ENCODE measurements around the gene RAB3GAP1.

The RAB3GAP1 gene

GRCh38 chr2:135186054-135186453, 134.0 kb downstream of the RAB3GAP1 start:
- no peaks in the 10 kb centered on the region for H3K27me3 ChIP-seq
- no peaks in the 10 kb centered on the region for H3K9me3 ChIP-seq
- DNase-seq, result no peak
- H3K4me1 ChIP-seq, result no peaks in the 10 kb centered on the region
- TF ChIP-seq, protein P1, sequence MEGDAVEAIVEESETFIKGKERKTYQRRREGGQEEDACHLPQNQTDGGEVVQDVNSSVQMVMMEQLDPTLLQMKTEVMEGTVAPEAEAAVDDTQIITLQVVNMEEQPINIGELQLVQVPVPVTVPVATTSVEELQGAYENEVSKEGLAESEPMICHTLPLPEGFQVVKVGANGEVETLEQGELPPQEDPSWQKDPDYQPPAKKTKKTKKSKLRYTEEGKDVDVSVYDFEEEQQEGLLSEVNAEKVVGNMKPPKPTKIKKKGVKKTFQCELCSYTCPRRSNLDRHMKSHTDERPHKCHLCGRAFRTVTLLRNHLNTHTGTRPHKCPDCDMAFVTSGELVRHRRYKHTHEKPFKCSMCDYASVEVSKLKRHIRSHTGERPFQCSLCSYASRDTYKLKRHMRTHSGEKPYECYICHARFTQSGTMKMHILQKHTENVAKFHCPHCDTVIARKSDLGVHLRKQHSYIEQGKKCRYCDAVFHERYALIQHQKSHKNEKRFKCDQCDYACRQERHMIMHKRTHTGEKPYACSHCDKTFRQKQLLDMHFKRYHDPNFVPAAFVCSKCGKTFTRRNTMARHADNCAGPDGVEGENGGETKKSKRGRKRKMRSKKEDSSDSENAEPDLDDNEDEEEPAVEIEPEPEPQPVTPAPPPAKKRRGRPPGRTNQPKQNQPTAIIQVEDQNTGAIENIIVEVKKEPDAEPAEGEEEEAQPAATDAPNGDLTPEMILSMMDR (IDR thresholded peaks at IDR 0.05; ENCODE audit: low read depth, low read length), result no peak
- H3K4me3 ChIP-seq (ENCODE audit: low read depth, low read length), result no peak overlapping the region
- H3K36me3 ChIP-seq, result no peaks in the 10 kb centered on the region

GRCh38 chr2:135187270-135187669, 135.2 kb downstream of the RAB3GAP1 start:
- no peak overlapping the region for H3K4me3 ChIP-seq (ENCODE audit: low read depth, low read length)
- no peaks in the 10 kb centered on the region for H3K36me3 ChIP-seq
- no peak for DNase-seq
- H3K27me3 ChIP-seq, result no peaks in the 10 kb centered on the region
- H3K4me1 ChIP-seq, result no peaks in the 10 kb centered on the region
- TF ChIP-seq, protein P1 (IDR thresholded peaks at IDR 0.05; ENCODE audit: low read depth, low read length), result no peak
- H3K9me3 ChIP-seq, result no peaks in the 10 kb centered on the region

DNA sequence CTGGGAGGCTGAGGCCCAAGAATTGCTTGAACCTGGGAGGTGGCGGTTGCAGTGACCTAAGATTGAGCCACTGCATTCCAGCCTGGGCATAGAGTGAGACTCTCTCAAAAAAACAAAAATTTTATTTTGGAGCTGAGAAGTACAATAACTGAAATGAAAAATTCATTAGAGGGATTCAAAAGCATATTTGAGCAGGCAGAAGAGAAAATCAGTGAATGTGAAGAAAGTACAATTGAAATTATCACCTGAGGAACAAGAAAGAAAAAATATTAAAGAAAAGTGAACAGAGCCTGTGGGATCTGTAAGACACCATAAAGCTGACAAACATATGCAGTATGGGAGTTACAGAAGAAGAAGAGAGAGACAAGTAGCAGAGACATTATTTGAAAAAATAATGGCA, 137.1 kb downstream of the RAB3GAP1 start:
- H3K36me3 ChIP-seq, result no peaks in the 10 kb centered on the region
- TF ChIP-seq, protein P1 (IDR thresholded peaks at IDR 0.05; ENCODE audit: low read depth, low read length), result no peak
- H3K4me3 ChIP-seq (ENCODE audit: low read depth, low read length), result no peak overlapping the region
- no peaks in the 10 kb centered on the region for H3K9me3 ChIP-seq
- H3K27me3 ChIP-seq, result no peaks in the 10 kb centered on the region
- no peaks in the 10 kb centered on the region for H3K4me1 ChIP-seq
- no peak for DNase-seq

DNA sequence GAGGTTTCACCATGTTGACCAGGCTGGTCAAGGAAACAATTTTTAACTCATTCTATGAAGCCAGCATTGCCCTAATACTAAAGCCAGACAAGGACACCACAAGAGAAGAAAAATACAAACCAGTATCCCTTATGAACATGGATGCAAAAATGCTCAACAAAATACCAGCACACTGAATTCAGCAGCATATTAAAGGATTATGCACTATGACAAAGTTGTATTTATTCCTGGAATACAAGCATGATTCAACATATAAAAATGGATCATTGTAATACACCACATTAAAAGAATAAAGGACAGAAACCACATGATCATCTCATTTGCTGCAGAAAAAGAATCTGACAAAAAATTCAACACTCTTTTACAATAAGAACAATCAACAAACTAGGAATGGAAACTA, 138.7 kb downstream of the RAB3GAP1 start:
- H3K27me3 ChIP-seq, result no peaks in the 10 kb centered on the region
- H3K4me1 ChIP-seq, result no peaks in the 10 kb centered on the region
- TF ChIP-seq, protein P1 (IDR thresholded peaks at IDR 0.05; ENCODE audit: low read depth, low read length), result no peak
- DNase-seq, result no peak
- H3K36me3 ChIP-seq, result no peaks in the 10 kb centered on the region
- no peaks in the 10 kb centered on the region for H3K9me3 ChIP-seq
- H3K4me3 ChIP-seq (ENCODE audit: low read depth, low read length), result no peak overlapping the region

DNA sequence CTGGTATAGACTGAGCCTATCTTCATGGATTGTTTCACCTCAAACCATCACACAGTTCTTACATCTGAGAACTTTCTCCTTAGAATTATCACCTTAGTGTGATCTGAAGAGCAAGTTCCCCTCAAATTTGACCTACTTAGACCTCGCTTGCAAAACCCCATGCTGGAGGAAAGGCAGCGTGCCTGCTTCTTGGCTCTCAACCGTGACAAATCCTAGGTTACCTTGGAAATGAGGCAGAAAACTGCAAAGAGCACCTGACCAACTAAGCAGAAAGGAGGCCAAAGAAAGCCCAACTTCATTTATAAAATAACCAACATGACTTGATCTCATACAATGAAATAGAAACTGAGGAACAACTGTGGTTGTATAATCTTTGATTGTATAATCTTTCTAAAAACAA, 146.4 kb downstream of the RAB3GAP1 start:
- TF ChIP-seq, protein P1 (IDR thresholded peaks at IDR 0.05; ENCODE audit: low read depth, low read length), result no peak
- no peaks in the 10 kb centered on the region for H3K27me3 ChIP-seq
- DNase-seq, result no peak
- no peaks in the 10 kb centered on the region for H3K4me1 ChIP-seq
- no peak overlapping the region for H3K4me3 ChIP-seq (ENCODE audit: low read depth, low read length)
- H3K36me3 ChIP-seq, result no peaks in the 10 kb centered on the region
- no peaks in the 10 kb centered on the region for H3K9me3 ChIP-seq

DNA sequence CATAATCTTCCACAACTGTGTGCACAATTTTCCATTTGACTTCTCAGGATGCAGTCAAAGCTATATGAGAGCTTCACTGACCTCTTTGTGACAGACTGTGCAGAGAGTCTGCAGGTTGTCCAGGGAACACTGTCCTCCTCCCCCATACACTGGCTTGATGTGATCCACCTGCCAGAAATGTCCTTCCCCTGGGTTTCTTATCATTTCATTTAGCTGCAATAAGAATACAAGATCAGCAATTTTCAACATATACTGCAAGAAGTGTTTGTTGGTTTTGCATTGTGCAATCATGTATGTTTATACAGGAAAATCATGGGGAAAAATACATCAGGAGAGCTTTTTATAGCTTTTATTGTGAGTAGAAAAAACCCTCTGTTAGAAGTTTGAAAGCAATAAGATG, 150.7 kb downstream of the RAB3GAP1 start:
- TF ChIP-seq, protein P1 (IDR thresholded peaks at IDR 0.05; ENCODE audit: low read depth, low read length), result no peak
- H3K9me3 ChIP-seq, result no peaks in the 10 kb centered on the region
- H3K36me3 ChIP-seq, result no peaks in the 10 kb centered on the region
- no peak for DNase-seq
- no peaks in the 10 kb centered on the region for H3K4me1 ChIP-seq
- no peaks in the 10 kb centered on the region for H3K27me3 ChIP-seq
- H3K4me3 ChIP-seq (ENCODE audit: low read depth, low read length), result no peak overlapping the region

Measured in BE2C (cell line).